ENCODE data around the gene AKAP8L. TPM values are rescaled to one million over a fixed set of nuclear protein-coding genes. Genes with fewer than 3 reads are reported as not detected.

The AKAP8L gene
- total RNA-seq, 4 donors from 2014 or later = 52.8 to 87.8 (median 69.4) TPM

DNA sequence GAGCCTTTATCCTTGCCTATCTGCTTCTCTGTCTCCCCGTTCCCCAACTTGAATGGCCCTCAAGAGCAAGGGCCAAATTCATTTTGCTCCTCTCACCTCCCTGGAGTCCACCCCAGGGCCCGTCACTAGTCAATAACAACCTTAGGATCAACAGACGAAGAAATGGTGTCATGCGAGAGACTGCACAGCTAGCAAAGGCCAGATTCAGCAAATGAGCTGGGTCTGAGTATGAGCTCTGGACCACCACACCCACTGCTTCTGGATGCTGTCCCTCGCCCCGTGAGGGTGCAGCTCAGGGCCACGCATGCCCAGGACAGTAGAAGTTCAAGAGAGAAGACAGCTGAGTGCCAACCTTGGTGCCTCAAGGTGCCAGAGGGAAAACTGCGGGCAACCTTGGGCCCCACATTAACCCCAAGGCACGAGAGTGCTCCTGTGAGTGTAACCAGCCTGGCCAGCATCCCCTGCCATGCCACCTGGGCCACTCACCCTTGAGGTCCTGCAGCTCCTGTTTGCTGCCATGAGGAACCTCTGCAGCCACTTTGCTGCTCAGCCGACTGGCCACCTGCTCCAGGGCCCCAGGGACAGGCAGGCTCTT lies 11.8 kb upstream of the AKAP8L start:
- peak overlapping the region in 3 of 4 donors; percentile 91 to 92 (median 92) for H3K4me3 ChIP-seq
- no peak overlapping the region for H3K27ac ChIP-seq (replicated peaks in 1 of 4)
- WGBS = 87% methylated on average over 10 of the region's 10 CpGs
- H3K9me3 ChIP-seq = no peaks in the 10 kb centered on the region
- no peak for TF ChIP-seq POLR2AphosphoS5 (IDR thresholded peaks at IDR 0.05)
- TF ChIP-seq POLR2A (IDR thresholded peaks at IDR 0.05; ENCODE audit: low read depth) = no peak
- TF ChIP-seq EP300 (IDR thresholded peaks at IDR 0.05) = no peak
- TF ChIP-seq, protein P1, sequence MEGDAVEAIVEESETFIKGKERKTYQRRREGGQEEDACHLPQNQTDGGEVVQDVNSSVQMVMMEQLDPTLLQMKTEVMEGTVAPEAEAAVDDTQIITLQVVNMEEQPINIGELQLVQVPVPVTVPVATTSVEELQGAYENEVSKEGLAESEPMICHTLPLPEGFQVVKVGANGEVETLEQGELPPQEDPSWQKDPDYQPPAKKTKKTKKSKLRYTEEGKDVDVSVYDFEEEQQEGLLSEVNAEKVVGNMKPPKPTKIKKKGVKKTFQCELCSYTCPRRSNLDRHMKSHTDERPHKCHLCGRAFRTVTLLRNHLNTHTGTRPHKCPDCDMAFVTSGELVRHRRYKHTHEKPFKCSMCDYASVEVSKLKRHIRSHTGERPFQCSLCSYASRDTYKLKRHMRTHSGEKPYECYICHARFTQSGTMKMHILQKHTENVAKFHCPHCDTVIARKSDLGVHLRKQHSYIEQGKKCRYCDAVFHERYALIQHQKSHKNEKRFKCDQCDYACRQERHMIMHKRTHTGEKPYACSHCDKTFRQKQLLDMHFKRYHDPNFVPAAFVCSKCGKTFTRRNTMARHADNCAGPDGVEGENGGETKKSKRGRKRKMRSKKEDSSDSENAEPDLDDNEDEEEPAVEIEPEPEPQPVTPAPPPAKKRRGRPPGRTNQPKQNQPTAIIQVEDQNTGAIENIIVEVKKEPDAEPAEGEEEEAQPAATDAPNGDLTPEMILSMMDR (IDR thresholded peaks at IDR 0.05) = no peak
- peaks cover 16 to 44% (median 43%) of the 10 kb centered on the region in 4 donors for H3K36me3 ChIP-seq
- no peaks in the 10 kb centered on the region for H3K27me3 ChIP-seq
- peaks cover 37 to 56% (median 45%) of the 10 kb centered on the region in 4 donors for H3K4me1 ChIP-seq
- DNase-seq (ENCODE audit: extremely low spot score) = no peak
- intact Hi-C loops (cut with DNase I) = loop anchor here (5.0 kb wide), 1 partner anchor 163 kb away; no protein-coding TSS in a partner anchor

DNA sequence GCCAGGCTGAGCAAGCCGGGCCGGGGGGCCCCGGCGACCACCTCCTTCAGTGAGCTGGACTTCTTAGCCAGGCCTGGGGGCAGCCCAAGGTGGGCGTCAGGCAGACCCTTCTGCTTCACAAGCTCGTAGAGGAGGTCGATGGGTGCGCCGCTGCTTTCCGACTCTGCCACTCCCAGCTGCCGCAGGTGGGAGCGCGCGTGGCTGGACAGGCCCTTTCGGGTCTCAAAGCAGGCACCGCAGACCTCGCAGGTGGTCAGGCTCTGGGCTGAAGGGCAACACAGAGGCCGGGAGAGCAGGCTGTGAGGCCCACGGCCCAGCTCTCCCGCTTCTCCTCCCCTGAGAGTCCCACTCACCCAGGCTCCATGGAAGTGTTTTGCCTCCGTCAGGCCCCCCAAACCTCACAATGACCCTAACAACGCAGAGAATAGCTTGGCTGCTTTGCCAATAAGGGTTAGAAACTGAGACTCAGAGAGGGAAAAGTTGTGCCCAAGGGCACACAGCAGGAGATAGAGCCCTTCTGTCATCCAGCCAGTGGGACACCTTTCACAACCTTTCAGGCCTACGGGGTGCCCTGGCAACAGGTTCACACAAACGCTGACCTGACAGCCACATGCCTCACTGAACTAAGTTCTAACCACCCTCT lies 11.2 kb upstream of the AKAP8L start:
- no peak for TF ChIP-seq POLR2A (IDR thresholded peaks at IDR 0.05; ENCODE audit: low read depth)
- no peak for TF ChIP-seq POLR2AphosphoS5 (IDR thresholded peaks at IDR 0.05)
- no peak for TF ChIP-seq EP300 (IDR thresholded peaks at IDR 0.05)
- TF ChIP-seq, protein P1 (IDR thresholded peaks at IDR 0.05) = no peak
- DNase-seq (ENCODE audit: extremely low spot score) = no peak
- H3K4me1 ChIP-seq = peaks cover 37 to 56% (median 45%) of the 10 kb centered on the region in 4 donors
- intact Hi-C loops (cut with DNase I) = loop anchor here (5.0 kb wide), 1 partner anchor 163 kb away; no protein-coding TSS in a partner anchor
- peaks cover 21 to 51% (median 49%) of the 10 kb centered on the region in 4 donors for H3K36me3 ChIP-seq
- 88% methylated on average over 10 of the region's 24 CpGs for WGBS
- H3K27ac ChIP-seq (replicated peaks in 1 of 4) = no peak overlapping the region
- H3K27me3 ChIP-seq = no peaks in the 10 kb centered on the region
- no peaks in the 10 kb centered on the region for H3K9me3 ChIP-seq
- H3K4me3 ChIP-seq = no peak overlapping the region

- intact Hi-C loops (cut with DNase I) = no loop called here
- H3K9me3 ChIP-seq = no peaks in the 10 kb centered on the region
- H3K27me3 ChIP-seq = no peaks in the 10 kb centered on the region
- H3K27ac ChIP-seq (replicated peaks in 1 of 4) = no peak overlapping the region
- no peak overlapping the region for H3K4me3 ChIP-seq
- H3K4me1 ChIP-seq = peaks cover 37 to 56% (median 45%) of the 10 kb centered on the region in 4 donors
- H3K36me3 ChIP-seq = peaks cover 28 to 58% (median 56%) of the 10 kb centered on the region in 4 donors
- 82% methylated on average over 15 of the region's 22 CpGs for WGBS
- DNase-seq (ENCODE audit: extremely low spot score) = no peak
- TF ChIP-seq, protein P1 (IDR thresholded peaks at IDR 0.05) = no peak
- TF ChIP-seq EP300 (IDR thresholded peaks at IDR 0.05) = no peak
- no peak for TF ChIP-seq POLR2A (IDR thresholded peaks at IDR 0.05; ENCODE audit: low read depth)
- no peak for TF ChIP-seq POLR2AphosphoS5 (IDR thresholded peaks at IDR 0.05)
Observed at GRCh38 chr19:15428956-15429824, 10.4 kb upstream of the AKAP8L start.

GRCh38 chr19:15427991-15428471 lies 9.2 kb upstream of the AKAP8L start:
- no peak overlapping the region for H3K4me3 ChIP-seq
- TF ChIP-seq EP300 (IDR thresholded peaks at IDR 0.05) (no peak), POLR2AphosphoS5 (IDR thresholded peaks at IDR 0.05) (no peak), POLR2A (IDR thresholded peaks at IDR 0.05; ENCODE audit: low read depth) (no peak)
- TF ChIP-seq, protein P1 (IDR thresholded peaks at IDR 0.05) = no peak
- peaks cover 40 to 70% (median 68%) of the 10 kb centered on the region in 4 donors for H3K36me3 ChIP-seq
- H3K27me3 ChIP-seq = no peaks in the 10 kb centered on the region
- peaks cover 32 to 47% (median 37%) of the 10 kb centered on the region in 4 donors for H3K4me1 ChIP-seq
- intact Hi-C loops (cut with DNase I) = no loop called here
- 89% methylated on average over 11 of the region's 35 CpGs for WGBS
- peaks cover 0 to 5% (median 2%) of the 10 kb centered on the region in 4 donors for H3K9me3 ChIP-seq
- H3K27ac ChIP-seq (replicated peaks in 1 of 4) = no peak overlapping the region
- DNase-seq (ENCODE audit: extremely low spot score) = no peak

All from esophagus muscularis mucosa (tissue), 4 donors.